ENCODE results near the gene MSL3B.

The MSL3B gene

DNA sequence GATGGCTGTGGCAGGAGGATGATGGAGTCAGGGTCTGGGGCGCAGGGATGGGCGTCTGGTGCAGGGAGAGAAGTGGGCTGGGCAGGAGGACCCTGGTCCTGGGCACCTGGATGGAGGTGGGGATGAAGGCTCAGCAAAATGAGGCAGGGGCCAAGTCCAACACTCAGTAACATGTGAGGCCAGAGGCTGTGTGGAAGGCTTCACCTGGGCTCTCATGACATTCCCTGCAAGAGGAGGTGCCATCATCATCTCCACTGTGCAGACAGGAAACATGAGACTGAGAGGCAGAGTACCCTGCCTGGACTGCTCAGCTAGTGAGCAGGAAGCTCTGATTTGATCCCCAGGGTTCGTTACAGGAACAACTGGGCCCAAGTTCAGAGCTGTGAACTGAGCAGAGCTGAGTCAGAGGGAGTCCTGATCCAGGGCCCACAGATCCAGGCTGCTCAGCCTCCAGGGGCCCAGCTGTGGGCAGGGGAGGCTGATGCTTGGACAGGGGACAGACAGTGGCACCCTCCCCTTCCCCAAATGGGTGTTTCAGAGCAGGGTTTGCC lies 50.8 kb downstream of the MSL3B start:
- DNase-seq (ENCODE audit: low spot score): no peak

DNA sequence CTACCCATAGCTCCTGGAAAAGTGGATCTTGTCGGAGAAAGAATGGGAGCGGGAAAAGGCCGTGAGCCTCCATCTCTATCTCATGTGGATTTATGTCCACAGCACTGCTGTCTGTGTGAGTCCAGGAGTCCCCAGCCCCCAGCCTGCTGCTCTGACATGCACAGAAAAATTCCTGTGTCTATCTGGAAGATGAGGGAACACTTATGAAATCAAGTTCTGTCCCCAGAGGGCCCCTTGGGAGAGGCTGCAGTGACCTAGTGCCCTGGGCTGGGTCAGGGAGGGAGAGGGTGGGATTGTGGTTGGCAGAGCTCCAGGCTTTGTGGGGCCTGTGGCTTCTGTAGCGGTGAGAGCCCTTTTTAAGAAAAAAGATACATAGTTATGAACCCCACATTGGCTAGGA lies 51.4 kb downstream of the MSL3B start:
- DNase-seq (ENCODE audit: low spot score): no peak

GRCh38 chr2:233816334-233816733 lies 51.9 kb downstream of the MSL3B start:
- no peak for DNase-seq (ENCODE audit: low spot score)

GRCh38 chr2:233815861-233816260 lies 52.3 kb downstream of the MSL3B start:
- DNase-seq (ENCODE audit: low spot score): no peak

Data from hepatic stellate cell (primary cell).